ENCODE measurements around the gene FADS1. TPM values are rescaled to one million over a fixed set of nuclear protein-coding genes. Genes with fewer than 3 reads are reported as not detected.

Gene FADS1
- 131 and 148 TPM in 2 replicates for total RNA-seq (2014; rRNA removed; shearing (Covaris generic))

- peak; percentile 77 for DNase-seq (ENCODE audit: low spot score)
- in situ Hi-C loops (cut with HindIII; ENCODE audit: low sequenced_read_pairs) = no loop called here
Observed at GRCh38 chr11:61816736-61817455, at the start of gene FADS1. Gene FADS1 (minus strand): TSS chr11:61817003. CDS start chr11:61816929, 74 bp downstream.

DNA sequence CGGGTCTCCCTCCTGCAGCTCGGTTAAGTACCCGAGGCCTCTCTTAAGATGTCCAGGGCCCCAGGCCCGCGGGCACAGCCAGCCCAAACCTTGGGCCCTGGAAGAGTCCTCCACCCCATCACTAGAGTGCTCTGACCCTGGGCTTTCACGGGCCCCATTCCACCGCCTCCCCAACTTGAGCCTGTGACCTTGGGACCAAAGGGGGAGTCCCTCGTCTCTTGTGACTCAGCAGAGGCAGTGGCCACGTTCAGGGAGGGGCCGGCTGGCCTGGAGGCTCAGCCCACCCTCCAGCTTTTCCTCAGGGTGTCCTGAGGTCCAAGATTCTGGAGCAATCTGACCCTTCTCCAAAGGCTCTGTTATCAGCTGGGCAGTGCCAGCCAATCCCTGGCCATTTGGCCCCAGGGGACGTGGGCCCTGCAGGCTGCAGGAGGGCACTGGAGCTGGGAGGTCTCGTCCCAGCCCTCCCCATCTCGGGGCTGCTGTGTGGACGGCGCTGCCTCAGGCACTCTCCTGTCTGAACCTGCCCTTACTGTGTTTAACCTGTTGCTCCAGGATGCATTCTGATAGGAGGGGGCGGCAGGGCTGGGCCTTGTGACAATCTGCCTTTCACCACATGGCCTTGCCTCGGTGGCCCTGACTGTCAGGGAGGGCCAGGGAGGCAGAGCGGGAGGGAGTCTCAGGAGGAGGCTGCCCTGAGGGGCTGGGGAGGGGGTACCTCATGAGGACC, 49.6 kb upstream of the FADS1 start:
- in situ Hi-C loops (cut with HindIII; ENCODE audit: low sequenced_read_pairs) = no loop called here
- no peak for DNase-seq (ENCODE audit: low spot score)

GRCh38 chr11:61864814-61865775, 48.3 kb upstream of the FADS1 start:
- DNase-seq (ENCODE audit: low spot score) = no peak
- in situ Hi-C loops (cut with HindIII; ENCODE audit: low sequenced_read_pairs) = no loop called here

DNA sequence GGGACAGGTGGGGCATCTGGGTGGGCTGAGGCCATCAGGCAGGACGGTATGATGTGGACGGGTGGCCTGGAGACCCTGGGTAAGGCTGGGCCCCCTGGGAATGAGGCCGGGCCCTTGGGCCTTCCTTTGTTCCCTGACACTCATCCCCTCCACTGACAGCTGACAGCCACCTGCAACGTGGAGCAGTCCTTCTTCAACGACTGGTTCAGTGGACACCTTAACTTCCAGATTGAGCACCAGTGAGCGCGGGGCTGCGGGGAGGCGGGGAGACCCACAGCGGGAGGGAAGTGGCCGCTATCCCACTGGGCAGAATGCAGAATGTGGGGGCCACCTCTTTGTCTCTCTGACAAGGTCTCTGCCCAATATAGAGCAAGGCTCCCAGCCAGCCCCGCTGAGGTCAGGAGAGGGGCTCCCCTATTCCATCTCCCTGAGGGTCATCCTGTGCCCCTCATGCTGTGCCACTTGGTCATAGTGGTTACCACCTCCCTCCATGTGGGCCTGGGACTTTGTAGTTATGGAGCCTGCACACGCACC, 46.8 kb upstream of the FADS1 start:
- in situ Hi-C loops (cut with HindIII; ENCODE audit: low sequenced_read_pairs) = no loop called here

GRCh38 chr11:61862714-61863547, 46.1 kb upstream of the FADS1 start:
- in situ Hi-C loops (cut with HindIII; ENCODE audit: low sequenced_read_pairs) = no loop called here
- DNase-seq (ENCODE audit: low spot score) = no peak

More for the DNA sequence above, 46.8 kb upstream of the FADS1 start:
- no peak for DNase-seq (ENCODE audit: low spot score)

GRCh38 chr11:61861634-61862033, 44.8 kb upstream of the FADS1 start:
- DNase-seq (ENCODE audit: low spot score) = no peak
- in situ Hi-C loops (cut with HindIII; ENCODE audit: low sequenced_read_pairs) = no loop called here

GRCh38 chr11:61860054-61860903, 43.5 kb upstream of the FADS1 start:
- peak; percentile 22 for DNase-seq (ENCODE audit: low spot score)

GRCh38 chr11:61855939-61856680, 39.3 kb upstream of the FADS1 start:
- in situ Hi-C loops (cut with HindIII; ENCODE audit: low sequenced_read_pairs) = no loop called here

More at GRCh38 chr11:61860054-61860903, 43.5 kb upstream of the FADS1 start:
- in situ Hi-C loops (cut with HindIII; ENCODE audit: low sequenced_read_pairs) = no loop called here

DNA sequence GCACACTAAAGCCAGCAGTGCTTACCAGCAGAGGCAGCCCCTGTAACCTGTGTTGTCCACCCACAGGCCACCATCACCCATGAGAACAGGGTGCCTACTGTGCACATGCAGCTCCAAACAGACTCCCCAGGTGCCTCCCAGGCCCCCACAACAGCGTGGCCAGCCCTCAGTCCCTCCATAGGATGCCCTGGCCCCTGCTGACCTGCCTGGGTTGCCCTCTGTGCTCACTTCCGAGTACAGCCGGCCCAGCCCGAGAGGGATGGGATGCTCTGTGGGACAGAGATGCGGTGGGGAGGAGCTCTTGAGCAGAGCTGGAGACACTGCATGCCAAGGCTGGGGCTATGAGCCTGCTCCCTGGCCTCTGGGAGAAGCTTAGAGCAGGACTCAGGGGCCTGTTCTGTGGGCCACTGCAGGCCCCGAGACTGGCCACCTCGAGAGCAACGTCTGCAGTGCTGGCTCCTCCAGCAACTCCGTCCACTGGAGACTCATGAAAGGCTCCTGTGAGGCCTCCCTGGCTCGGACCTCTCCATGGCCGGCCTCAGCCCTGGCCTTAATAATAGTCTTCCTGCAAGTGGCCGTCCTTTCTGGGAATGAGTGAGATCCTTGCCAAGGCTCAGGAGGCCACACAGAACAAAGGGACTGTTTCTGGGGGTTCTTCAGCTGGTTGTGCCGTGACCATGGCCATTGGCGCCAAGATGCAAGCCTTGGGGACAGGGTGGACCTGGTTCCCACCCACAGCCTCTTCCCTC, 38.3 kb upstream of the FADS1 start:
- in situ Hi-C loops (cut with HindIII; ENCODE audit: low sequenced_read_pairs) = no loop called here
- DNase-seq (ENCODE audit: low spot score) = no peak

More at GRCh38 chr11:61855939-61856680, 39.3 kb upstream of the FADS1 start:
- peak; percentile 50 for DNase-seq (ENCODE audit: low spot score)

DNA sequence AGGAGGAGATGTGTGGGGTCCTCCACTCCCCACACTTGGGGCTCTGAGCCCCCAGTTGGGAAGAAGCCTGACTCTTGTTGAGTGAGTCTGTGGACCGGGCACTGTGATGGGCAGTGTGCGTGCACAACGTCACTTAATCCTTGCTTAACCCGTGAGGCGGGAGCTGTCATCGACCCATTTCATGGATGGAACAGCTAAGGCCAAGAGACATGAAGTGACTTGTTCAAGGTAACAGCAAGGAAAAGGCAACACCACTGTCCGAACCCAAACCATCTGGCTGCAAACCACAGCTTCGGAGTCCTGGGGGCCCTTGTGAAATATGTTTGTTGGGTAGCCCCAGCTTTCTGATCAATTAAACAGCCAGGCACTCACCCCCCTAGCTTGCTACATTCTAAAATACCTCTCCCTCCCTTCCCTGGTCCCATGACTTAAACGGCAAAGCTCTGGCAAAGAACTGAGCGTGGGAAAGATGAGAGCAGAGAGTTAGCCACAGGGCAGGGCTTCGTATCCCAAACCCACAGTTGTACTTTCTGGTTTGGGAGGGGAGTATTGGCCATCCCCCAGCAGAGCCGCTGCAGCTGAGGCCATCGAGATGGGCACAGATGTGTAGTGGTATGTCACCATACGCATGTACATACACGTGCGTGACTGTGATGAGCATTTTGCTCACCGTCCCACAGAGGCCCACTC, 37.5 kb upstream of the FADS1 start:
- DNase-seq (ENCODE audit: low spot score) = no peak
- in situ Hi-C loops (cut with HindIII; ENCODE audit: low sequenced_read_pairs) = no loop called here

DNA sequence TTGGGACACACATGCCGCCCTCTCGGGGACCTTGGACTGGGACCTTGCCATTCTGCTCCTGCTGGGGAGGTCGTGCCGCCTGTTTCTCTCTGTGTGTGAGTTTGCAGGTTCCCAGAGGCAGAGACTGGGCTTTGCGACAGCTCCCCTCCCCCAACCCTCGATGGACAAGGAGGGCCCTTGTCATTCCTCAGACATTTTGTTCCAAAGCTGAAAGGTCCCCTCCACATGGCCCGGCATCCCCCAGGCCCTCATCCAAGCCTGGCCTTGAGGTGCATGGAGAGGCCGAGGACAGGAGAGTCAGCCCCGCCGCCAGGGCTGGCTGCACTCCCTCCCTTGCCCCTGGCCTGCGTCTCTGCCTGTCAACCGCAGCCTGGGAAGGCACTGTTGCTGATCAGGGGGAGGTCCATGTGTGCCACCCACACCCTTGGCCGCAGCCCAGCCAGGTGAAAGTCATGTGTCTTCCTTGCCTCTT, 36.9 kb upstream of the FADS1 start:
- in situ Hi-C loops (cut with HindIII; ENCODE audit: low sequenced_read_pairs) = no loop called here
- no peak for DNase-seq (ENCODE audit: low spot score)

GRCh38 chr11:61851900-61852295, 35.1 kb upstream of the FADS1 start:
- in situ Hi-C loops (cut with HindIII; ENCODE audit: low sequenced_read_pairs) = no loop called here

DNA sequence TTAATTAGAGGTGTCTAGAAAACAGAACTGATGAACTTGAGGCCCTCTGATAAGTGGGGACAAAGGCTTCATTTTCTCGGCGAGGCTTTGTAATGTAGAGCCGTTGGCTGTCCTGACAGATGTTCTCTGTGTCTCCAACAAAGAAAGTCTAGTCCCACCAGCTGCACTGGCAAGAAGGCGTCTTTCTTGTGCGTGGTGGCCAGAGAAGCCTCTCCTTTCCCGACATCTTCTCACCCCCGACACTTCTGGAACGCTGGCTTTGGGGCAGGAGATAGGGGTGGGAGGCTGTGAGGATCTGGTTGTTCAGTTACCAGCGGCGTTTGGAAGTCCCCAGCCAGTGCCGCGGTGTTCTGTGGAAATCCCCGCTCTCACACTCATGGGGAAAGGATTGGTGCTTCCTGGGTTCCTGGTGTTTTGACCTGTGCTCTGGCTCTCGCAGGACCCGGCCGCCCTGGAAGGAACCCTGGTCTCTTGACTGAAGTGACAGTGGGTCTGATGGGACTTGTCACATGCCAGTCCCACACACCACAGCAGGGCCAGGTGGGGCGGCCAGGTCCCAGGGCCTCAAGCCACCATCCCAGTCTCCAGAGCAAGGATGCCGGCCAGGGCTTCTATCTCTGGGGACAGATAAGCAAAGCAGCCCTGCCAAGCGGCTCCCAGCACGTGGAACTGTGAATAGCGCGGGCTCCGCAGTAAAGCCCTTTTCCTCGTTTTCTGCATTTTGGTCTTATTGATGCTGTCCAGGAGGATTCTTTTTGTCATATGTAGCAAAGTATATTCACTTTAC, 34.5 kb upstream of the FADS1 start:
- in situ Hi-C loops (cut with HindIII; ENCODE audit: low sequenced_read_pairs) = no loop called here
- DNase-seq (ENCODE audit: low spot score) = no peak

More at GRCh38 chr11:61851900-61852295, 35.1 kb upstream of the FADS1 start:
- DNase-seq (ENCODE audit: low spot score) = no peak

DNA sequence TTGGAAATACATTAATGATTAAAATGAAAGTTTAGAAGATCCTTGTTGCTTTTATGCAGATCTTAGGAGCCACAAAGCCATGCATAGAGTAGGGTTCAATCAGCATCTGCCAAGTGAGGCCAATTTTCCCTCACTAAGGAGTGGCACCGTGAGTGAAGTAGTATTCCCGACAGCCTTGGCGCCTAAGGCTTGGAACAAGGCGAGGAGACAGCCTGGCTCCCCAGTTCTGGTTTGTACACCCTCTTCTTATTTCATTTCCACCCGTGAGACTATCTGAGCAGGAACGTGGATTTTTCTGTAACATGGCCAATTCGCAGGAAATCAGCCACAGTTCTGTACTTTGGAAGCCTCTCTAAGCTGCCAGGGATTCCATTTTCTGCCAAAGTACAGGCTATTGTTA, 33.9 kb upstream of the FADS1 start:
- no peak for DNase-seq (ENCODE audit: low spot score)
- in situ Hi-C loops (cut with HindIII; ENCODE audit: low sequenced_read_pairs) = no loop called here

DNA sequence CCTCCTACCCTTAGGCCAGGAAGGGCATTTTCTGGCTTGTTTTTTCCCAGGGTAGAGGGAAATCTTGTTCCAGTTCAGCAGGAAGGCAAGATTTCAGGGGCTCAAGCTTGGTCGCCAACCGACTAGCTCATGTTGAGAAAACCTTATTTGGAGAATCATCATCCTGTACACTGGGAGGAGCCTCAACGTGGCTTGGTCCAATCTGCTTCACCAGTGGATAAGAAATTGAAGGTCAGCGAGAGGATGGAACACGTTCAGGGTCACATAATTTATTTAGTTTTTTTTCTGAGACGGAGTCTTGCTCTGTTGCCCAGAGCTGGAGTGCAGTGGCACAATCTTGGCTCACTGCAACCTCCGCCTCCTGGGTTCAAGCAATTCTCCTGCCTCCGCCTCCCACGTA, 31.8 kb upstream of the FADS1 start:
- DNase-seq (ENCODE audit: low spot score) = no peak
- in situ Hi-C loops (cut with HindIII; ENCODE audit: low sequenced_read_pairs) = no loop called here
